NCI-H2029 (cell line): ENCODE results near the gene C4BPA.

Source experiments
- DNase-seq: peaks from one replicate; lab custom pipeline; 2025; lab: John Stamatoyannopoulos, UW

C4BPA gene

DNA sequence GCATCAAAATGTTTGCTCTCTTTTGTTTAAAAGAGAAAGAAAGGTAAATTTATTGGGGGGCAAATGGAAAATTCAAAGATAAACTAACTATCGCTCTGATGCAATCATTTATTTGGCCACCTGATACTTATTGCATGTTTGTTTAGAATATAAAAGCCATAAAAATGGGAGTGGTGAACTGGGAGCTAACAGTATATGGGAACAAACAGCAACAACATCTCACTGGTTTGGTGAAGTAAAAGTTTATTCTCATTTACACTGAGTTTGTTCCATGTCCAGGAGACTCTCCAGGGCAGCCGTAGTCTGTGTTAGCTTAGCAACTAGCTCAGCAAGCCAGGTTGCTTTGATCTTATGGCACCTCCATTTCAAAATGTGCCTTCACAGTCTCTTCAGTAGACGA lies 20.4 kb downstream of the C4BPA start:
- DNase-seq = no peak

DNA sequence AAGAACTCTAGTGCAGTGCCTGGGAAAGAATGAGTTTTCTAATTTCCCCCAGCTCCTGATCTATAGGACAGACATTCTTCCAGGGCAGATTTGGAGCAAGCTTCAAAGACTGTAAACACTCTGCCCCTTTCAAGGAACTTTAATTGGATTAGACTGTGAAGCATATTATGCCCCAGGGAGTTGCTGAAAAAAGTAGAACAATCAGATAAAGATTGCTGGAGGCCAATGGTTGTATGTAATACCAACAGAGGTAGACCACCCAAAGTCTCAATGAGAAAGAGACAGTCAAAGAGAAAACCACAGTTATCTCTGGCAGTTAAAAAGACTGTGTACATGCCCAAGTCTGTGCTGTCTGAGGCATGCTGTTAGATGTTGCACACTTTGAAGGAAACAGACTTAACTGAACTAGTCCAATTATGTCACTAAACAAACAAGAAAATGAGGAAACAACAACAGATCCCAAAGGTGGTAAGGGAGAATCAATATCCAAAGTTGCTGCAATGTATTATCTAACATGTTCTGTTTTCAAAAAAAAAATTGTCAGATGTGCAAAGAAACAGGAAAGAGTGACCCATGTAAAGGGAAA lies 24.4 kb downstream of the C4BPA start:
- no peak for DNase-seq

DNA sequence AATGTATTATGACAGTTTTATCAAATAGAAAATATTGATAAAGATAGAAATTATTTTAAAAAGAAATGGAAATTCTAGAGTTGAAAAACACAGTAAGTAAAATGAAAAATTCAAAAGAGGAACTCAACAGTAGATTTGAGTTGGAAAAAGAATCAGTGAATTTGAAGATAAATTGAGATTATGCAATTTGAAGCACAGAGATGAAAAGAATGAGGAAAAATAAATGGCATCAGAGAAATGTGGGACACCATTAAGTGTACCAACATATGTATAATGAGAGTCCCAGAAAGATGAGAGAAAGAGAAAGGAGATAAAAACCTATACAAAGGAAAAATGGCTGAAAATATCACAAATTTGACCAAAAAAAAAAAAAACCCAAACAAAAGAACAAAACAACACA lies 25.0 kb downstream of the C4BPA start:
- DNase-seq = no peak

DNA sequence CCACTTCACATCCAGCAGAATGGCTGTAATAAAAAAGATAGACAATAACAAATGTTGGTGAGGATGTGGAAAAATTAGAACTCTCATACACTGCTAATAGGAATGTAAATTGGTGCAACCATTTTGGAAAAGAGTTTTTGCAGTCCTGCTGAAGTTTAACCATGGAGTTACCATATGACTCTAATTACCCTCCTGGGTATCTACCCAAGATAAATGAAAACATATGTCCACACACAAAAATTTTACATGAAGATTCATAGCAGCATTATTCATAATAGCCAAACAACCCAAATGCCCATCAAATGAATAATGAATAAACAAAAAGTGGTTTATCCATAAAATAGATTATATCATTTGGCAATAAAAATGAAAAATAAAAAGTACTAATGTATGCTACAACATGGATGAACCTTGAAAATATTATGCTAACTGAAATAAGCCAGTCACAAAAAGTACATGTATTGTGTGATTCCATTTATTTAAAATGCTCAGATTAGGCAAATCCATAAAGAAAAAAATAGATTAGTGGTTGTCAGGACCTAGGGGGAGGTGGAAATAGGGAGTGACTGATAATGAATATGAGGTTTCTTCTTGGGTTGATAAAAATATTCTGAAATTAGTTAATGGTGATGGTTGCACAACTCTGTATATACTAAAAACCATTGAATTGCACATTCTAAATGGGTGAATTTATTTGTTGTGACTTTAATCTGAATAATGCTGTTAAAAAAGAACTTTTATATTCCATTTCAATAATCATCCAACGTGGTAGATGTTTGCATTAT lies 26.4 kb downstream of the C4BPA start:
- DNase-seq = no peak

DNA sequence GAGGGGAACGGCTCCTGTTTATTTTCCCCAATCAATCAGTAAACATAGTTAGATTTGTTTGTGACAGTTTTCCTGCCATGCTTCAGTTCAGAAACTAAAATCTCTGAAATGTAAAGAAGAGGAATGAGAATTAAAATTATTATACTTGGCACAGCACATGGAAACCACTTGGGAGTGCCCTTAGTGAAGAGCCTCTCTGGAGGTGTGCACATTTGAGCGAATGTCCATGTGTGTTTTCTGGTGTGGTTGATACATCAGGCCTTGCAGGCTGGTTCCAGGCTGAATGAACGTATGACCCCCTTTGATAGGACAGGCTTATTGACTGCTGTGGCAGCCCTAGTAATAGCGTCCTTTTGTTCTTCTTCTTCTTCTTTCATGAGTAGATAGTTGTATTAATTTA lies 27.1 kb downstream of the C4BPA start:
- no peak for DNase-seq

DNA sequence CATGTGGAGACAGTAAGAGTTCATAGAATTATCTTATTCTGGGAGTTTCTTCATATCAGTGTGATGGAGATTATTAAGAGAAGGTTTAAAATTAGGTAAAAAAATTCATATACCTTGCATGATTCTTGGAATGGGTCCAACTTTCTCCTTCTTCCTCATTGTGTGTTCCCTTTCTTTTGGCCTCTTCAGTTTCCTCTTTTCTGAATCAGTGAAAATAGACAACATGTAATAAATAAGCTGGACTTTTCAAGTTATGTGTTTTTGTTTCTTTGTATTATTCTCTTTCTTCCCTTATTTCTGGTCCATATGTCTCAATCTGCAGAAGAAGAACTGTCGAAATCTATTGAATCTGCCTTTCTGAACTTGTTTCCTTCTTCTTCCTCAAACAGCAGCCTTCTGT lies 30.5 kb downstream of the C4BPA start:
- no peak for DNase-seq

DNA sequence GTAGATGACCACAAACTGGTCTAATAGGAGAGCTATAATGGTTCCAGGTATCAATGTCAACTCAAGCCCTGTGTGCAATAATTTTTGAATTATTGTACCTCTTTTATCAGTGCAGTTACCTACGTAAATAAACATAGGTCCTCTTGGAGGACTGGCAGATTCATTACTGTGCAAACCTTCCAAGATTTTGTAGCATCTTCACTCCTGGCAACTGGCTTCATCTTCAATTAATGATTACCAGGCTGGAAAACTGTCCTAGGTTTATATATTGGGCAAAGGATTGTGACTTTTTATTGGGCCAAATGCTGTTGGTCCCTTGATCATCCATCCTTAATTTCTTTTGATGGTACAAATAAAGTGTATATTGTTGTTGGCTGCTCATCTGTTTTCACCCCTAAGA lies 35.6 kb downstream of the C4BPA start:
- DNase-seq = no peak

DNA sequence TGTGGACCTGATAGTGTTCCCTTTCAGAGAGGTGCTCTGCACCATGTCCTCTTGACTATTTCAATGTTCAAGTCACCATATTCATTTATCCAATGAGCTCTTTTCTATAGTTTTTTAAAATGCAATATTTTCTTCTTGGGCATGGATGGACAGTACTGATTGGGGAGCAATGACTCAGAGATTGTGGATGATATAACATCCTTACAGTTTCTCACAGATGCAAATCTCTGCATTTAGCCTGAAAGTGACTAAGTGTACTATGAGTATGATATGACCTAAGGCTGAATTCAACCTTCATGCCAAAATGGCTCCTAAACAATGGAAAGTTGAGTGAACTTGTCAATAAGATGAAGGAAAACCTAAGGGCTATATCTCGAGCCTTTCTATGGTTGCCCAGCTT lies 36.5 kb downstream of the C4BPA start:
- no peak for DNase-seq

DNA sequence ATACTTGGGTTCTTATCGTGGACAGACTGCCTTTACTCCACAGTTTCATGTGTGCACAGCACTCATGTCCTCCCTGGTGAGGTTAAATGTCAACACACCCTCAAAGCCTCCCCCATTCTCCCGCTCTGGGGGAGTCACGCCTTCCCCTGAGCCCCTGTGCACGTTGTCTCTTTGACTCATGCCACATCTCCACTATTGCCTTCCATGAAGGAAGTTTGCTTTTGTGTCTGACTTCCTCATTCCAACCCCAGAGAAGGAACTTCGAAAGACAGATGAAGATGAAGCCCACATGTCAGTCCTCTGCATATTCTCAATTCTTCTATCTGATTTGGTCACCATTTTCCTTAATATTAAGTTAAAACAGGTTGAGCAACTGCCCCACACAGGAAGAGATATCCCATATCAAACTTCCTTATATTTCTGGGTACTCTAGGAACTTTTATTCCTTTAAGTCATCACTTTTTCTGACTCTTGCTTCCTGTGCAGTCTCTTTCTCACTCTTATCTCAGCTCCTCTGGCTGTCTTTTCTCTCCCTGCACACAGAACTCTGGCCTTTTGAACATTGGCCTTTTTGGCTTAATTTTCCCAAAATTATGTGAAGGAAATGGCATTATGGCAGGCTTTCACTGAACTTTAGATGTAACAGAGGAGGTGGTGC lies 41.5 kb downstream of the C4BPA start:
- DNase-seq = no peak

DNA sequence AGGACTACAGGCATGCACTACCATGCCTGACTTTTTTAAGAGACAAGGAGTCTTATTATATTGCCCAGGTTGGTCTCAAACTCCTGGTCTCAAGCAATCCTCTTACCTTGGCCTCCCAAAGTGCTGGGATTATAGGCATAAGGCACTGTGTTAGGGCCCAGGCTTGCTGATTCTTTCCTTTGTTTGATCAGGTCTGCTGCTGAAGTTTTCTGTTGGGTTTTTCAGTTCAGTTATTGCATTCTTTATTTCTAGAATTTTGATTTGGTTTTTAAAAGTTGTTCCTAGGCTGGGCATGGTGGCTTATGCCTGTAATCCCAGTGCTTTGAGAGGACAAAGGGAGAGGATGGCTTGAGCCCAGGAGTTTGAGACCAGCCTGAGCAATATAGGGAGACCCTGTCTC lies 47.9 kb downstream of the C4BPA start:
- no peak for DNase-seq

DNA sequence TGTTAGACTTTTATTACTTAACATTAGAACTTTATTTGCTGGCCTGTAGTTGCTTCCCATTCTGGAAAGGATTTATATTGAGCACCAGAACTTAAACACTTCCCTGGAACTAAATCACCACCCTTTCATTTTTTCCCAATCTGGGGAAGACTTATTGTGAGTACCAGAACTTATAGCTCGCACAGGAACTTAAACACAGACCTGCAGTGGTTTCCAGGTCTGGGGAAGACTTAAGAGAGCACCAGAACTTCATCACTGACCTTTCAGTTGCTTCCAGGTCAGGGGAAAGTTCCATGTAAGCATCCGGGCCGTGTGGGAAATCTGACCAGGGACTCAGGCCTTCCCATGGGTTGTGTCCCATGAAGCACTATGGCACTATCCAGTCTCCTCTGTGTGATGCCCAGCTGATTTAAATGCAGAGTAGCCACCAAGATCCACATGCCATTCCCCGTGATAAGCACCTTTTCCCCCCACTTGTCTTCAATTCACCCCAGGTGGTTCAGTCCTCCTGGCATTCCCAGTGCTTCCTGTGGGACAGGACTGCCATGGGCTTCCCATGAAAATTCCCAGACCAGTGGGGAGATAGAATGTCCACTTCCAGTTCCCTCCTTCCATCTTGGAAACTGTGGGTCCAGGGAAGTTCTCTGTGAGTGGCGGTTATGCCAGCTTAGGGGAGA lies 48.9 kb downstream of the C4BPA start:
- no peak for DNase-seq

DNA sequence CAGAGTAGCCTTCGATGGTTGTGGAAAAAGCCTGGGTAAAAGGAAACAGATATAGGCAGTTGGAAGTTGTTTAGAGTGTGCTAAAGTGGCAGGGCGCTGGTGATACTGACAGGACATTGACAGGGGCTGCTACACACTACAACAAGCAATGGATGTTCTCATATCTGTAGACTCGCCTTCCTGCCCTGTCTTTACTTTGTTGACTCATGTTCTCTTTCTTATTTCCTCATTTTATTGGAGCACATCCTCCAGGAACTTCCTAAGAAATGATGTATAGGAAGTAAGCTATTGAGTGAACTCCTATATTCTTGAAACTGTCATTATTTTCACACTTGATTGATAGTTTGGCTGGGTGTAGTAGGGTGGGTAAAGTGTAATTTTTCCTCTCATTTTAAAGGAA lies 51.0 kb downstream of the C4BPA start:
- no peak for DNase-seq

DNA sequence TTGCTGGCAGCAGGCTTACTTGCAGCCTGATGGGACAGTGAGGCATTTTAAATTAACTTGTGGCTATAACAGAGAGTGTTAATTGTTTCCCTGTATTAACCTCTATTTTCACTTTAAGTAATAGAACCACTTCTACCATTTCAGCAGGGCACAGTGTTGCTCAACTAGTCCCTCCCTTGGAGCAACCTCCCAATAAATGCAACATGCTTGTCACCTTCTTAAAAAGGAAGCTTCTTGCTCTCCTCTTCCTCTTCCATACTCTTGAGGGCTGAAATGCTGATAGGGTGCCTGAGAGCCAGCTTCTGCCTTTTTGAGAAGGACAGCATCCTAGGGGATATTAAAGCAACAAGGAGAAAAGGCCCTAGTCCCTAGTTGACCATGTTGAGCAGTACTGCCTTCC lies 52.1 kb downstream of the C4BPA start:
- DNase-seq = no peak

DNA sequence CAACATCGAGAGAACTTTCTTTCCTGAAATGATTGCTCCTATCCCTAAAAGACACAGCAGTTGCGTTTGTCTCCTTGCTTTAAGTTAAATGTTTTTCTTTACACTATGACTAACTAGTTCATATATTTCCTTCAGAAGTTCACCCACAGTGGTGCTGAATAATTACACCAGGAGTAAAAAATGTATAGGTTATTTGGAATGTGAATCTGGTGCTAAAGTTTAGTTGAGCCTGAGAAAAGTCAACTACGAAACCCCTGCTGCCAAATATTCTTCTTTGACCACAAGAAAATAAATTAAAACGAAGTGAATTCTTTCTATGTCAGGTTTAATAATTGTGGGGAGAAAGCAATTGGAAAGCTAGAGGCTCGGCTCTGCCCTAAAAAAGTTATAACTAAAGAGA lies 52.8 kb downstream of the C4BPA start:
- no peak for DNase-seq

DNA sequence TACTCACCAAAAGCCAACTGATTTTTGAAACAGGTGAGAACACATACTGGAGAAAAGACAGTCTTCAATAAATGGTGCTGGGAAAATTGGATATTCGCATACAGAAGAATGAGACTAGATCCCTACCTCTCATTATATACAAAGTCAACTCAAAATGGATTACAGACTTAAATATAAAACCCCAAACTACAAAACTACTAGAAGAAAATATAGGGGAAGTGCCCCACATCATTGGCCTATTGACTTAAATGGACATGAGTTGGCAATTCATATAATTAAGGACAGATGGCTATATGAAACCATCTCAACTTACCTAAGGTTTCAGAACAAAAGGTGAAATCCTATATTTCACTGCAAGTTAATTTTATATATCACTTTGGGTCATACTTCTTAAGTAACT lies 60.1 kb downstream of the C4BPA start:
- no peak for DNase-seq

DNA sequence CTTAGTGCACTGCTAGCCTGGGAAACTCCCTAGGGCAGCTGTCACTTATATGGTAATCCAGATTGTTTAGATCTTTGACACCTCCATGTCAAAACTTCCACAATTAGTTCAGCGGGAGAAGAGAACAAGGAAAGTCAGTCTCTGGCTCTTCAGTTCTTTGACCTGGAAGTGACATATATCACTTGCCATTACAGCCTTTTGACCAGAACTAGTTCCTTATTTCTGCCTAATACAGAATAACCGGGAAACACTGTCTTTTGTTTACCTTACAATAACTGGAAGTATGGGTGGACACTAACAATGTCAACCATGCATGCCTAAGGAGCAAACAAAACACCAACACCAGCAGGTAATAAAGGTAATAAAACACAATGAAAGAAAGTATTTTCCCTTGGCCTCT lies 68.3 kb downstream of the C4BPA start:
- DNase-seq = peak; percentile 7

DNA sequence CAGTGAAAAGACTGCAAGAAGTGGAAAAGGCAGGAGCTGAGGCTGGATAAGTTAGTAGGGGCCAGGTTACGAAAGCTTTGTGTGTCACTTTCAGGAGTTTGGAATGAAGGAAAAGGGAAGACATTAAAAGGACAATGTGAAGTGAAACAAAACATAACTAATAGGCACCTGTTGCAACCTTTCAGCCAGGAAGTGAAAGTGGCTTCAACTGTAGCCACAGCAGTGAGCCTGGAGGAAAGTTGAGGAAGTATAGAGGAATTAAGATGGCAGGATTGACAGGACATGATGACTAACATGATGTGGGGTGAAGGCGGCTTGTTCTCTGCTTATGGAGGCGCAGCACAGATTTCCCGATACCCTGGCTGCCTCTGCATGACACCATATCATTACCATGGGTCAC lies 68.9 kb downstream of the C4BPA start:
- no peak for DNase-seq

DNA sequence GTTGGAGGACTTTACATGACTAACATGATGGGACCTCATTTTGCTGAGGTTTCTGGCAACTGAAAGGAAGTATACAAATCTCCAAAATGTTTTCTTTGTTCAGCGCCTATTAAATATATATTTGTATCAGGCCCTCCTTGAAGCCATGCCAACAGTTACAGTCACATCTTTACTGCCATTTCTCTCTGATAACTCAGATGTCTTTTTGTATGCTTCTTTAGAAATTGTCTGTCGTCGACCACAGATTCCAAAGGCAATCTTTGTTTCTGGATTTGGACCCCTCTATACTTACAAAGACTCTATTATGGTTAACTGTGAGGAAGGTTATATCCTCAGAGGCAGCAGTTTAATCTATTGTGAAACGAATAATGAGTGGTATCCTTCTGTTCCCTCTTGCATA lies 69.4 kb downstream of the C4BPA start:
- no peak for DNase-seq

DNA sequence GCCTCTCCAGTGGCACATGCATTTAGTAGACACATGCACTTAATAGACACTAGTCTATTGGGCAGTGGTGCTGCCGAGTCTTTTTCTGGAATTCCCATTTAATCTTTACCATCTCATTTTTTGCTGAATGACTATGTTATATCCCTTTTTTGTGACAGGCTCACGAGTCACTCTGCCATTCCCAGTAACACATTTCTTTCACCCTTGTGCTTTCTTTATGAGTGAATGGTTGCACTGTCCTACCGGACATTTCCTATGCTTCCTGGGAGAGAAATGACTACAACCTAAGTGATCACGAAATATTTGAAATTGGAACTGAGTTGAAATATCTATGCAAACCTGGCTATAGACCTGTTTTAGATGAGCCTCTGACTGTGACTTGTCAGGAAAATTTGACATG lies 70.9 kb downstream of the C4BPA start:
- no peak for DNase-seq

DNA sequence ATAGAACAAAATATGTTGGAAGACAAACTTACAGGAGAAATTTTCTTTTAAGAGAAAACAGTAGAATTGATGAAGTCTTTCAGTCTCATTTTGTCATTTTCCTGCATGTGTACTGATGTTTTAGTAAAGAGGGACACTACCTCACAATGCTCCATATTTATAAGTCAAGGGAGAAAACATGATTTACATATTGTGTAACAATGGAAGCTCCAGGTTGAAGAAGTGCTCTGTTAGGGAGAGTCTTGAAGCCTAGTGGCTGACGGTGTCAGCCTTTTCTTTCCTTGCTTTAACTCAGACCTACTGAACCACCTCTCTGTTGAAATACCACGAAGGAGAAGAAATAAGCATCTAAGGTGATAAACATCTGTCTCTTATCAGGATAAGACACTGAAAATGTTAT lies 75.0 kb downstream of the C4BPA start:
- no peak for DNase-seq

DNA sequence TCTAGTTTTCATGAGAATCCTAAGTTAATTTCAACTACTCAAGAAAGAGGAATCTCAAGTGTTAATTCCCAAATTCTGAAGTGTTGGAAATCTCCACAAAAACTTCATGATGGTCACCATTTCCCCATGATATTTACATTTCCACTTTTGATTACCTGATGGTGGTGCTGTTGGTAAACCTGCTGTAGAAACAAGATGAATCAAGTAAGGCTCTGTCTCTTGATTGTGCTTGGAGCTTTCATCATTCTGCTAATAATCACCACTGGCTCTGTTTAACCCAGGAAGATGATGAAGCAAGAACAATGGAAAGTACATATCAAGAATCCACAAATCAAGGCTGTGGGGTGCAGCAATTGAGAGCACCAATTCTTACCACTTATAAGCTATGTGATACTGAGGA lies 77.8 kb downstream of the C4BPA start:
- no peak for DNase-seq

DNA sequence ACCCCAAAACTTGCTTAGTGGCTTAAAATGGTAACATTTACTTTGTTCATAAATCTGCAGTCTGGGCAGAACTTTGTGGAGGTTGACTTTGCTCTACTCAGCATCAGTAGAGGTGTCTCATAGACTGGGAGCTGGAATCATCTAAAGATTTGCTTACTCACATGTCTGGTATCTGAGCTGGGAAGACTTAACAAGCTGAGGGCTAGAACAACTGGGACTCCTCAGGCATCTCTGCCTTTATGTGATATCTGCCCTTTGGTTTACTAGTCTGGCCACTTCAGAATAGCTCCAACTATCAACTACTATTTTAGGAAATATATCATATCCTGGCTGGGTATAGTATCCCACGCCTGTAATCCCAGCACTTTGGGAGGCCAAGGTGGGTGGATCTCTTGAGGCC lies 82.5 kb downstream of the C4BPA start:
- no peak for DNase-seq

DNA sequence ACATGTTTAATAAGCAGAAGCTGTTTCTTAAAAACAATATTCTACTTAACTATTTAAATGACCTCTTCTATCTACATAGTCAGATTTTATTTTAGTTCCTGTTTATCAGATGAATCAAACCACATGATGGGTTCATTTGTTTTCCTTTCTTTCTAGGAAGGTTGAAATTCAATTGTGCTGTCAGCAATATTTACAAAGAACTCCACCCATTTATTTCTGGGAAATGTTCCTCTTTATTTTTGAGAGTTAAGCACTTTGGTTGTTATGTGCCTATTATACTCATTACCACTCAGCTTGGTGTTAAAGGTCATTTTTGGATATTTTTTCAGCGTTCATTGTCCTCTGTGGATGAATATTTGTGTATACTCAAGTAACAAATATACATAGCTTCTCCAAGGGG lies 84.9 kb downstream of the C4BPA start:
- DNase-seq = peak; percentile 3
